HFF-Myc (cell line): Measurements from ENCODE around the gene C17orf114.

ENCODE experiments used
- DNase-seq: peaks from one replicate; pipeline ENCODE4 v3.0.0-alpha.2; 2011; ENCODE audit warnings: low read depth; ENCODE audit errors: extremely low read depth
- H3K4me3 ChIP-seq: replicated peaks from 2 replicates; pipeline ENCODE4 v1.5.1; 2011; ENCODE audit warnings: low read depth, mild to moderate bottlenecking, control low read depth, low read length
- TF ChIP-seq, protein P1 (sequence below): IDR thresholded peaks from 2 replicates; pipeline ENCODE4 v1.5.1; 2012; ENCODE audit warnings: mild to moderate bottlenecking, low read depth, low read length, control low read depth; ENCODE audit errors: missing control alignments

C17orf114 gene

DNA sequence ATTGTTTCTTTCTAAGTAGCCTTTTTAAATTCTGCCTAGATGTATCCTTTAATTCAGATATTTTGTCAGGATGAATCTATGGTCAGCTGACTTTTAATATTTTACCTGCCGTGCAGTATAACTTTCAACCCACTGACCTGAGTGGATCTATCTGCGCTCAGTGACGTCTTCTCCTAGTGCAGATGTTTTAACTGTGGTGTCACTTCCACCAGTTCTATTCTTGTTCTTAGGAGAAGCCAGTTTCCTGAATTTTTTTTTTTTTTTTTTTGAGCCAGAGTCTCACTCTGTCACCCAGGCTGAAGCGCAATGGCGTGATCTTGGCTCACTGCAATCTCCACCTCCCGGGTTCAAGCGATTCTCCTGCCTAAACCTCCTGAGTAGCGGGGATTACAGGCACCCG is 35.4 kb downstream of the C17orf114 start:
- TF ChIP-seq, protein P1, sequence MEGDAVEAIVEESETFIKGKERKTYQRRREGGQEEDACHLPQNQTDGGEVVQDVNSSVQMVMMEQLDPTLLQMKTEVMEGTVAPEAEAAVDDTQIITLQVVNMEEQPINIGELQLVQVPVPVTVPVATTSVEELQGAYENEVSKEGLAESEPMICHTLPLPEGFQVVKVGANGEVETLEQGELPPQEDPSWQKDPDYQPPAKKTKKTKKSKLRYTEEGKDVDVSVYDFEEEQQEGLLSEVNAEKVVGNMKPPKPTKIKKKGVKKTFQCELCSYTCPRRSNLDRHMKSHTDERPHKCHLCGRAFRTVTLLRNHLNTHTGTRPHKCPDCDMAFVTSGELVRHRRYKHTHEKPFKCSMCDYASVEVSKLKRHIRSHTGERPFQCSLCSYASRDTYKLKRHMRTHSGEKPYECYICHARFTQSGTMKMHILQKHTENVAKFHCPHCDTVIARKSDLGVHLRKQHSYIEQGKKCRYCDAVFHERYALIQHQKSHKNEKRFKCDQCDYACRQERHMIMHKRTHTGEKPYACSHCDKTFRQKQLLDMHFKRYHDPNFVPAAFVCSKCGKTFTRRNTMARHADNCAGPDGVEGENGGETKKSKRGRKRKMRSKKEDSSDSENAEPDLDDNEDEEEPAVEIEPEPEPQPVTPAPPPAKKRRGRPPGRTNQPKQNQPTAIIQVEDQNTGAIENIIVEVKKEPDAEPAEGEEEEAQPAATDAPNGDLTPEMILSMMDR, result no peak
- DNase-seq, result no peak

DNA sequence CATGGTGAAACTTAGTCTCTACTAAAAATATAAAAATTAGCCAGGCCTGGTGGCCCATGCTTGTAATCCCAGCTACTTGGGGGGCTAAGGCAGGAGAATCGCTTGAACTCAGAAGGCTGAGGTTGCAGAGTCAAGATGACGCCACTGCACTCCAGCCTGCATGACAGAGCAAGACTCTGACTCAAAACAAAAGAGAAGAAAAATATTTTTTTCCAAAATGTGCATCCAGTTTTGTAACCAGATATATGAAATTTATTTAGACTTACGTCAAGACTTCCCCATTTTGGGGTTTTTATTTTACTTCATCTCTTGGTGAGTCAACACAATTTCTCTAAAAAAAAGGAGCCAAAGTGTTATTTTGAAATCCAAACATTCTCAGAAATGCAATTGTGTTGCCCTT is 35.9 kb downstream of the C17orf114 start:
- no peak for DNase-seq
- TF ChIP-seq, protein P1, result no peak
- no peak overlapping the region for H3K4me3 ChIP-seq

More for the DNA sequence above, 35.4 kb downstream of the C17orf114 start:
- H3K4me3 ChIP-seq, result no peak overlapping the region

DNA sequence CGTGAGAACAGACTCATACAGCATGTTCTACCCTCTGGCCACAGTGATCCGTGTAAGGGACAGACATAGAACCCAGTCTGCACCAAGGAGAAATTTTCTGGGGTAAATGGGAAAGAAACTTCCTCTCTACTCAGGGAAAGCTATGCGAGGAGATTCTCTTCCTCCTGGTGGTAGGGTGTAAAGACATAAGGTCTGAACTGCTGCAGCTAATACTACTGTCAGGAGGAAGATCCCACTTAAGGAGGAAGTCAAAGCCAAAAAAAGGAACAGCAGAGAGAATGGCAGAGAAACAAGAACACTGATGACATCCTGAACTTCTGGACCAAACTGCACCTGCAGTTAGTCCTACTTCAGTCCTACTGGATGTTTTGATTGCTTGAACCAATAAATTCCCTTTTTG is 37.5 kb downstream of the C17orf114 start:
- no peak overlapping the region for H3K4me3 ChIP-seq
- no peak for DNase-seq
- TF ChIP-seq, protein P1, result no peak

DNA sequence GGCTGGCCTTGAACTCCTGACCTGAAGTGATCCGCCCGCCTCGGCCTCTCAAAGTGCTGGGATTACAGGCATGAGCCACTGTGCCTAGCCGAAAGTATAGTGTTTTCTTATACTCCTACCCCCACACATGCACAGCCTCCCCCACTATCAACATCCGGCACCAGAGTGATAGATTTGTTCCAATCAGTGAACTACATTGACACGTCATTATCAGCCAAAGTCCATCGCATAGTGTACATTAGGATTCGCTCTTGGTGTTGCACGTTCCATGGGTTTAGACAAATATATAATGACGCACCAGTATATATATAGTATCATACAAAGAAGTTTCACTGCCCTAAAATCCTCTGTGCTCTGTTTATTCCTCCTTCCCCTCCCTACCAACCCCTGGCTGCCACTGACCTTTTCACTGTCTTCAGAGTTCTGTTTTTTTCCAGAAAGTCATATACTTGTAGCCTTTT is 42.3 kb downstream of the C17orf114 start:
- H3K4me3 ChIP-seq, result no peak overlapping the region
- TF ChIP-seq, protein P1, result no peak
- DNase-seq, result no peak

DNA sequence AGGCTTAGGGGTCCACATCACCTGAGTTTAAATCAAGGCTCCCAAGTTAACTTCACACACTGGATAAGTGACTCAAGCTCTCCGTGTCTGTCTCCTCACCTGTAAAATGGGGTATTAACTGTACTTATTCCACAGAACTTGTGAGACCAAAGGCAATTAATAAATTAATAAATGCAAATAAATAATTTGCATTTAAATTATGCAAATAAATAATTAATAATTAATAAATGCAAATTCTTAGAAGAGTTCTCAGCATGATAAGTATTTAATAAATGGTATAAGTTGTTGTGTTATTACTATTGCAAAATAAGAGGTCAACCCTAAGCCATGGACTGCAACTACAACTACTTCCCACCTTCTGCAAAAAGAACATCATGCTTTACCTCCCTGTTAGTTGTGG is 48.7 kb downstream of the C17orf114 start:
- no peak for DNase-seq
- H3K4me3 ChIP-seq, result no peak overlapping the region
- TF ChIP-seq, protein P1, result no peak

DNA sequence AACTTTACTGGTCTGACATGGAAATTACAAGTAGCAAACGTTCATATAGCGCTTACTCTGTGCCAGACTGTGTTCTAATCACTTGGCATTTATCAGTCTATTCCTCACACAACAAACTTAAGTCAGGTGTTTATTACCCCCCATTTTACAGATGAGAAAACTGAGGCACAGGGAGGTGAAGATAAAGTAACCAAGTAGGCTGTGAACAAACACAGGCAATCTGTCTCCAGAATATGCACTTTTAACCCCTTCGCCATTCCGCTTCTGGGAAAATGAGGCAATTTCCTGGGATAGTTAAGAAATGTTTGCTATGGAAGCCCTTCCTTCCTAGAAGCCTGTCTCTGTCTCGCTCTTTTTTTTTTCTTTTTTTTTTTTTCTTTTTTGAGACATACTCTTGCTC is 50.2 kb downstream of the C17orf114 start:
- TF ChIP-seq, protein P1, result no peak
- H3K4me3 ChIP-seq, result no peak overlapping the region
- no peak for DNase-seq
